Stomach (tissue), 9 donors: Measurements from ENCODE around the gene NSD2. TPM values are rescaled to one million over a fixed set of nuclear protein-coding genes. Genes with fewer than 3 reads are reported as not detected.
A peak's percentile ranks its signal among the peaks of the same experiment; 100 is the strongest.

Experiments used
- DNase-seq, 2 donors: peaks; one replicate each; pipeline versions ENCODE4 v3.0.0 to v3.0.0-alpha.2; 2013 to 2019
- H3K27ac ChIP-seq, 5 donors: fragments of 200-600 bp in 4 of 5; sonication (generic) in 4 of 5; one replicate each; pipeline ENCODE4 v1.5.1; 2013 to 2019; ENCODE audit warnings: mild to moderate bottlenecking in 1 of 5, moderate library complexity in 1 of 5
- H3K27me3 ChIP-seq, 3 donors: fragments of 200-600 bp; sonication (generic); one replicate each; pipeline ENCODE4 v1.5.1; 2017 to 2019; ENCODE audit warnings: mixed run types in 1 of 3
- H3K36me3 ChIP-seq, 4 donors: fragments of 200-600 bp; sonication (generic); 1 replicate in 3 of 4; 2 replicates in 1 of 4; pipeline ENCODE4 v1.5.1; 2016 to 2019
- H3K4me1 ChIP-seq, 4 donors: fragments of 200-600 bp; sonication (generic); one replicate each; pipeline ENCODE4 v1.5.1; 2016 to 2019
- H3K4me3 ChIP-seq, 4 donors: fragments of 200-600 bp; sonication (generic) in 3 of 4; one replicate each; pipeline ENCODE4 v1.5.1; 2016 to 2019; ENCODE audit warnings: mild to moderate bottlenecking in 1 of 4
- H3K9me3 ChIP-seq, 4 donors: fragments of 200-600 bp; sonication (generic); one replicate each; pipeline ENCODE4 v1.5.1; 2016 to 2019
- EP300 ChIP-seq: sonication (generic); formaldehyde crosslinking; IDR thresholded peaks from one replicate; pipeline ENCODE4 v1.6.1; 2017; ENCODE audit warnings: antibody characterized with exemption
- POLR2A ChIP-seq, 4 donors: fragments of 450-650 bp; IDR thresholded peaks; one replicate each; pipeline ENCODE4 v1.6.1; 2016; ENCODE audit warnings: antibody characterized with exemption in 4 of 4, control low read depth in 2 of 4, mild to moderate bottlenecking in 1 of 4, moderate library complexity in 1 of 4
- POLR2AphosphoS5 ChIP-seq, 3 donors: sonication (generic); formaldehyde crosslinking; IDR thresholded peaks; one replicate each; pipeline ENCODE4 v1.6.1; 2016; ENCODE audit warnings: antibody characterized with exemption in 3 of 3
- WGBS, 5 donors: extraction: QIAGEN DNeasy Blood & Tissue Kit in 3 of 5; methylation state at CpG; one replicate each; pipeline versions ENCODE4 v1.1.5 to v1.1.7; 2013 to 2018; 5-methylcytosine and 5-hydroxymethylcytosine counted together
- intact Hi-C: fragments of 100-400 bp; cut with DNase I; formaldehyde crosslinking; loops from one replicate; pipeline ENCODE4 v1.15.1; 2023; ENCODE audit warnings: low total_unique reads
- polyA plus RNA-seq, 3 donors: library from polyadenylated mRNA; stranded (reverse); fragments of 200-250 nt; gene quantifications; one replicate each; pipeline ENCODE4 v1.2.3, GENCODE V29; 2013
- total RNA-seq, 5 donors: library from RNA; depleted of rRNA; stranded (reverse); fragments of >200 nt; gene quantifications; one replicate each; pipeline versions ENCODE4 v1.1.0 to v1.2.3, GENCODE V29; 2014 to 2016
- TF ChIP-seq, protein P1 (sequence below), 7 experiments: fragments of 450-650 bp in 4 of 7; fragments of 200-600 bp in 3 of 7; sonication (generic) in 3 of 7; IDR thresholded peaks; one replicate each; pipeline ENCODE4 v1.5.1; 2016 to 2019; ENCODE audit warnings: antibody characterized with exemption in 7 of 7, control low read depth in 2 of 7, mild to moderate bottlenecking in 1 of 7
- donor health status: healthy with polysubstance abuse.
- donor health status: Bipolar disorder and iron deficiency.
- donor health status: healthy.

NSD2 gene
- total and polyA plus RNA-seq, 8 donors = 4.9 to 176 (median 56.9) TPM

DNA sequence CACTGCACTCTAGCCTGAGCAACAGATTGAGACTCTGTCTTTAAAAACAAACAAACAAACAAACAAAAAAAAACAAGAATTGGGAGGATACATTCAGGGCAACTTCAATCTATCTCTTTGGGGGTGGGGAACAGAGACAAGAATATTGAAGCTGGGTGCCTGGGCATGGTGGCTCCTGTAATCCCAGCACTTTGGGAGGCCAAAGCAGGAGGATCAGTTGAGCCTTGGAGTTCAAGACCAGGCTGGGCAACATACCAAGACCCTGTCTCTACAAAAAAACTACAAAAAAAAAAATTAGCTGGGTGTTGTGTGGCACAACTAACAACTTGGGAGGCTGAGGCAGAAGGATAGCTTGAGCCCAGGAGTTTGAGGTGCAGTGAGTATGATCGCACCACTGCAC, 16.4 kb upstream of the NSD2 start:
- 25 to 69% (median 43%) methylated on average over 1 of the region's 1 CpG for WGBS, 5 donors
- no peak for DNase-seq
- Histone ChIP-seq H3K9me3 (no peaks in the 10 kb centered on the region), H3K4me3 (peak overlapping the region; percentile 71 to 98 (median 90)), H3K4me1 (peaks cover 42 to 66% (median 64%) of the 10 kb centered on the region in 4 donors), H3K36me3 (no peaks in the 10 kb centered on the region), H3K27ac (peak overlapping the region in 3 of 5 donors; percentile 79 to 94 (median 91)), H3K27me3 (no peaks in the 10 kb centered on the region)
- TF ChIP-seq POLR2A (IDR thresholded peaks at IDR 0.05) (no peak), EP300 (no peak), POLR2AphosphoS5 (IDR thresholded peaks at IDR 0.05) (no peak)
- TF ChIP-seq, protein P1, sequence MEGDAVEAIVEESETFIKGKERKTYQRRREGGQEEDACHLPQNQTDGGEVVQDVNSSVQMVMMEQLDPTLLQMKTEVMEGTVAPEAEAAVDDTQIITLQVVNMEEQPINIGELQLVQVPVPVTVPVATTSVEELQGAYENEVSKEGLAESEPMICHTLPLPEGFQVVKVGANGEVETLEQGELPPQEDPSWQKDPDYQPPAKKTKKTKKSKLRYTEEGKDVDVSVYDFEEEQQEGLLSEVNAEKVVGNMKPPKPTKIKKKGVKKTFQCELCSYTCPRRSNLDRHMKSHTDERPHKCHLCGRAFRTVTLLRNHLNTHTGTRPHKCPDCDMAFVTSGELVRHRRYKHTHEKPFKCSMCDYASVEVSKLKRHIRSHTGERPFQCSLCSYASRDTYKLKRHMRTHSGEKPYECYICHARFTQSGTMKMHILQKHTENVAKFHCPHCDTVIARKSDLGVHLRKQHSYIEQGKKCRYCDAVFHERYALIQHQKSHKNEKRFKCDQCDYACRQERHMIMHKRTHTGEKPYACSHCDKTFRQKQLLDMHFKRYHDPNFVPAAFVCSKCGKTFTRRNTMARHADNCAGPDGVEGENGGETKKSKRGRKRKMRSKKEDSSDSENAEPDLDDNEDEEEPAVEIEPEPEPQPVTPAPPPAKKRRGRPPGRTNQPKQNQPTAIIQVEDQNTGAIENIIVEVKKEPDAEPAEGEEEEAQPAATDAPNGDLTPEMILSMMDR (IDR thresholded peaks at IDR 0.05) = no peak
- intact Hi-C loops = no loop called here

DNA sequence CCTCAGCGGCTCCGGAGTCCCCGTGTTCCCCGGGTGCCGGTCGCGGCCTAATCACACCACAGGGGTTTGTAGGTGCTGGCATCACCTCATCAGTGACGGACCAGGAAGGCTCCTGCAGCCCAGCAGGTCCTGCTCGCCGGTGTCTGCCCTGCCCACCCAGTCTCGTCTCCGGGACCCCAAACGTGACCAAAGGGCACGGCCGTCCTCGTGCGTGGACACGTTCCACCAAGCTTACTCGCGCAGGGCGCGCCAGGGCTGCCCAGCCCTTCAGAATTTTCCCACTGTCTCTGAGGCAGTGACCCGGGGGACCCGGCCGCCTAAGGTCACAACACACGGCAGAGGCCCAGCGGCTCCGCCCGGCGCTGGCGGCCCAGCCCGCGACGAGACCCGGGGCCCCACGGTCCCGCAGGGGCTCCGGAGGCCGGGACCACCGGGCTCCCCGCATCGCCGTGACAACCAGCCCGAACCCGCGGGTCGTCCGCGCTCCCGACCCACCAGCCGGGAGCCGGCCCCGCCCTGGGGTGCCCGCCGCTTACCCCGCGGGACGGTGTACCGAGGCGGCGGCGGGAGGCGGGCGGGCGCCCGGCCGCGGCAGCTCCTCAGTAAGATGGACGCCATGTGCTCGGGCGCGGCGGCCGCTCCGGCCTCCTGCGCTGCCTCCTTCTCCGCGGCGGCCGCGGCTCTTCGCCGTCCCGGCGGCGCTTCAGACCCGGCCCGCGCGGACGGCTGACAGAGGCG, 15.7 kb upstream of the NSD2 start:
- H3K4me1 ChIP-seq = peaks cover 42 to 66% (median 62%) of the 10 kb centered on the region in 4 donors
- no peaks in the 10 kb centered on the region for H3K27me3 ChIP-seq
- DNase-seq = peak in 1 of 2 donors; percentile 51
- TF ChIP-seq POLR2A (IDR thresholded peaks at IDR 0.05) = no peak
- no peak for TF ChIP-seq EP300
- no peak for TF ChIP-seq POLR2AphosphoS5 (IDR thresholded peaks at IDR 0.05)
- TF ChIP-seq, protein P1 (IDR thresholded peaks at IDR 0.05) = no peak
- peak overlapping the region; percentile 79 to 94 (median 90) for H3K27ac ChIP-seq
- H3K4me3 ChIP-seq = peak overlapping the region; percentile 71 to 98 (median 90)
- 0 to 1% (median 1%) methylated on average over 19 to 92 of the region's 92 CpGs for WGBS, 5 donors
- H3K9me3 ChIP-seq = no peaks in the 10 kb centered on the region
- intact Hi-C loops = no loop called here
- H3K36me3 ChIP-seq = no peaks in the 10 kb centered on the region

DNA sequence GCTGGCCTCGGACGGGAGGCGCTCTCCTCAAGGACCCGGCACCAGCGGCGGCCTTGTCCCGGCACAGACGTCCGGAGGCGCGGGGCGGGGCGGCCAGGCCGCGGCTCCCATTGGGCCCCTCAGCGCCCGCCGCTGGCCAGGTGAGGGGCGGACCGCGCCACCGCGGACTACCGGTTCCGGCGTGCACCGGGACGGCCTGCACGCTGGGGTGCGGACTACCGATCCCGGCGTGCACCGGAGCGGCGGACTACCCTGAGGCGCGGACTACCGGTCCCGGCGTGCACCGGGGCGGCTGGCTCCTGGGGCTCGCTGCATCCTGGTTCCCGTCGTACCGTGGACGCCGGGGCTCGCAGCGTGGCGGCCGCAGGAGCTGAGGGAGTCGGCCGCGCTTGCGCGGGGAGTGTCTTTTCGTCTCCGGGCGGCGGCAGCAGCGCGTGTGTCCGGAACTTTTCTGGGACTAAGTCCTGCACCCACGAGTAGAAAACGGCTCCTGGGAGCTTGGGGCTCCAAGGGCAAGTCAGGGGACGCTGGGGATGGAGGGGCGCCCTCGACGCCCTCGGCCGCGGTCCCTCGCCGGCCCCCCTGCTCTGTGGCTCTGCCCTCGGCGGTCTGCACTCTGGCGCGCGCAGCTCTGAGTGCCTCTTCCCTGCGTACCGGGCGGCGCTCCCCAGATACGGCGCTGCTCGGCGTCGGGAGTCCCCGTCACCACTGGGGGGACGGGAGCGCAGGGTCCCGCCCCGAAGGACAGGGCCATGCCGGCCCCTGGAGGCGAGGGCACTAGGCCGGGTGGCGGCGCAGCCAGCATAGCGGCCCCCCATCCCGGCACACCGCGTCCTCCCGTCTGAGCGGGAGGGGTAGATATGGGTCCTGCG, 14.9 kb upstream of the NSD2 start, which contains the start of gene LETM1:
LETM1 (minus strand) TSS at position 86 of the 872 bp plus-strand sequence. CDS start 206 bp downstream, outside the sequence.
- H3K4me1 ChIP-seq = peaks cover 37 to 58% (median 55%) of the 10 kb centered on the region in 4 donors
- peak within 1 kb of the TSS; percentile 79 to 94 (median 91) for H3K27ac ChIP-seq
- TF ChIP-seq POLR2AphosphoS5 (IDR thresholded peaks at IDR 0.05) (peak; percentile 63 to 94 (median 79)), EP300 (no peak), POLR2A (IDR thresholded peaks at IDR 0.05) (peak in 1 of 4 donors; percentile 32)
- TF ChIP-seq, protein P1 (IDR thresholded peaks at IDR 0.05) = no peak
- no peaks in the 10 kb centered on the region for H3K36me3 ChIP-seq
- intact Hi-C loops = no loop called here
- no peaks in the 10 kb centered on the region for H3K27me3 ChIP-seq
- H3K4me3 ChIP-seq = peak within 1 kb of the TSS; percentile 71 to 98 (median 90)
- H3K9me3 ChIP-seq = no peaks in the 10 kb centered on the region
- WGBS, 5 donors = 0 to 1% (median 1%) methylated on average over 15 to 107 of the region's 107 CpGs; no CpG with 5 or more reads in 1 of the 5 donors
- DNase-seq = peak; percentile 96 to 99
